ENCODE results near the gene ITGAX.

Gene ITGAX

GRCh38 chr16:31417916-31418315, 62.9 kb downstream of the ITGAX start:
- no peak for TF ChIP-seq ZC3H10 (CRISPR knock-in tag; IDR thresholded peaks at IDR 0.05)
- no peak for TF ChIP-seq CREB5 (CRISPR knock-in tag; IDR thresholded peaks at IDR 0.05; ENCODE audit: low read depth)
- no peak for TF ChIP-seq CSRNP3 (CRISPR knock-in tag; IDR thresholded peaks at IDR 0.05)
- TF ChIP-seq ISL1 (CRISPR knock-in tag; IDR thresholded peaks at IDR 0.05), result no peak
- TF ChIP-seq POU6F1 (CRISPR knock-in tag; IDR thresholded peaks at IDR 0.05; ENCODE audit: borderline replicate concordance, low read depth), result no peak
- no peak for TF ChIP-seq ZNF70 (CRISPR knock-in tag; IDR thresholded peaks at IDR 0.05)
- no peak for TF ChIP-seq ZNF8 (CRISPR knock-in tag; IDR thresholded peaks at IDR 0.05)
- TF ChIP-seq ZFP3 (CRISPR knock-in tag; IDR thresholded peaks at IDR 0.05), result no peak
- no peak for TF ChIP-seq ESRRG (CRISPR knock-in tag; IDR thresholded peaks at IDR 0.05)
- TF ChIP-seq OSR1 (CRISPR knock-in tag; IDR thresholded peaks at IDR 0.05), result no peak
- TF ChIP-seq ZFP30 (CRISPR knock-in tag; IDR thresholded peaks at IDR 0.05), result no peak
- TF ChIP-seq SNAI2 (CRISPR knock-in tag; IDR thresholded peaks at IDR 0.05), result no peak
- no peak for TF ChIP-seq TOX (CRISPR knock-in tag; IDR thresholded peaks at IDR 0.05; ENCODE audit: borderline replicate concordance)
- TF ChIP-seq TSHZ2 (CRISPR knock-in tag; IDR thresholded peaks at IDR 0.05), result no peak
- TF ChIP-seq PATZ1 (CRISPR knock-in tag; IDR thresholded peaks at IDR 0.05; ENCODE audit: borderline replicate concordance), result no peak
- no peak for TF ChIP-seq RARB (CRISPR knock-in tag; IDR thresholded peaks at IDR 0.05)
- no peak for TF ChIP-seq CSDC2 (CRISPR knock-in tag; IDR thresholded peaks at IDR 0.05)
- no peak for TF ChIP-seq BACH2 (CRISPR knock-in tag; IDR thresholded peaks at IDR 0.05; ENCODE audit: borderline replicate concordance)
- no peak for ATAC-seq

GRCh38 chr16:31420037-31420436, 65.1 kb downstream of the ITGAX start:
- no peak for TF ChIP-seq PPARA (CRISPR knock-in tag; IDR thresholded peaks at IDR 0.05; ENCODE audit: borderline replicate concordance)
- no peak for ATAC-seq

GRCh38 chr16:31421587-31421986, 66.6 kb downstream of the ITGAX start:
- TF ChIP-seq SNAI2 (CRISPR knock-in tag; IDR thresholded peaks at IDR 0.05) (no peak), POU6F1 (CRISPR knock-in tag; IDR thresholded peaks at IDR 0.05; ENCODE audit: borderline replicate concordance, low read depth) (no peak), RARB (CRISPR knock-in tag; IDR thresholded peaks at IDR 0.05) (no peak), TSHZ2 (CRISPR knock-in tag; IDR thresholded peaks at IDR 0.05) (no peak), ZNF70 (CRISPR knock-in tag; IDR thresholded peaks at IDR 0.05) (no peak), CREB5 (CRISPR knock-in tag; IDR thresholded peaks at IDR 0.05; ENCODE audit: low read depth) (no peak), ZNF8 (CRISPR knock-in tag; IDR thresholded peaks at IDR 0.05) (no peak)
- ATAC-seq, result no peak
